GM23248 (cell line): Measurements from ENCODE around the gene FAM228B.

Experiments
- EZH2 ChIP-seq: fragments of 200-600 bp; sonication (generic); IDR thresholded peaks from 2 replicates; pipeline ENCODE4 v1.6.1; 2018; ENCODE audit warnings: antibody characterized with exemption, mild to moderate bottlenecking; ENCODE audit not compliant: insufficient read depth, poor library complexity, severe bottlenecking
- EZH2phosphoT487 ChIP-seq: fragments of 200-600 bp; sonication (generic); IDR thresholded peaks from 2 replicates; pipeline ENCODE4 v1.6.1; 2018; ENCODE audit warnings: antibody characterized with exemption, moderate library complexity, mild to moderate bottlenecking, low read depth; ENCODE audit not compliant: insufficient read depth

- TF ChIP-seq EZH2 (no peak), EZH2phosphoT487 (no peak)
These were observed 41.2 kb downstream of the FAM228B start for GRCh38 chr2:24164416-24164973.
